Loucy (cell line): Measurements from ENCODE around the gene MANSC4.

Experiments used
- H2AFZ ChIP-seq: fragments of 200-600 bp; sonication (generic); 2 replicates; pipeline ENCODE4 v1.6.0; 2016; ENCODE audit warnings: antibody characterized with exemption, mild to moderate bottlenecking, low read length, moderate library complexity
- H3F3A ChIP-seq: fragments of 200-600 bp; 2 replicates; pipeline ENCODE4 v1.6.0; 2016; ENCODE audit warnings: antibody characterized with exemption, low read depth, mild to moderate bottlenecking
- H3K27me3 ChIP-seq: fragments of 200-600 bp; sonication (generic); 2 replicates; pipeline ENCODE4 v1.6.1; 2014; ENCODE audit warnings: low read length, mild to moderate bottlenecking; ENCODE audit not compliant: insufficient read depth, poor library complexity, severe bottlenecking
- H3K36me3 ChIP-seq: fragments of 200-600 bp; sonication (generic); 2 replicates; pipeline ENCODE4 v1.6.1; 2016; ENCODE audit warnings: low read length; ENCODE audit not compliant: insufficient read depth
- H3K4me1 ChIP-seq: fragments of 200-600 bp; sonication (generic); 2 replicates; pipeline ENCODE4 v1.5.1; 2014; ENCODE audit warnings: low read length, mild to moderate bottlenecking; ENCODE audit not compliant: insufficient read depth, poor library complexity, severe bottlenecking
- H3K4me2 ChIP-seq: fragments of 200-600 bp; sonication (generic); 2 replicates; pipeline ENCODE4 v1.6.0; 2014; ENCODE audit warnings: antibody characterized with exemption, low read length, low read depth, mild to moderate bottlenecking; ENCODE audit not compliant: poor library complexity, severe bottlenecking
- H3K4me3 ChIP-seq: fragments of 200-600 bp; sonication (generic); 2 replicates; pipeline ENCODE4 v1.5.1; 2014; ENCODE audit warnings: low read length, mild to moderate bottlenecking, mixed read lengths; ENCODE audit not compliant: poor library complexity, severe bottlenecking
- H3K79me2 ChIP-seq: fragments of 200-600 bp; sonication (generic); 2 replicates; pipeline ENCODE4 v1.6.1; 2014; ENCODE audit warnings: low read length; ENCODE audit not compliant: insufficient read depth
- H3K9ac ChIP-seq: fragments of 200-600 bp; sonication (generic); 2 replicates; pipeline ENCODE4 v1.6.0; 2014; ENCODE audit warnings: mild to moderate bottlenecking, low read depth, low read length, moderate library complexity; ENCODE audit not compliant: poor library complexity, severe bottlenecking
- H3K9me2 ChIP-seq: fragments of 200-600 bp; sonication (generic); replicated peaks from 2 replicates; pipeline ENCODE4 v1.6.1; 2016; ENCODE audit warnings: low read depth, low read length, mixed read lengths
- H3K9me3 ChIP-seq: fragments of 200-600 bp; sonication (generic); 2 replicates; pipeline ENCODE4 v1.6.1; 2014; ENCODE audit warnings: mild to moderate bottlenecking, antibody characterized with exemption, low read length, low read depth; ENCODE audit not compliant: insufficient read depth
- H4K20me1 ChIP-seq: fragments of 200-600 bp; sonication (generic); 2 replicates; pipeline ENCODE4 v1.6.0; 2014; ENCODE audit warnings: antibody characterized with exemption, low read length, mild to moderate bottlenecking; ENCODE audit not compliant: insufficient read depth, poor library complexity, severe bottlenecking
- CTCF ChIP-seq: fragments of 200-600 bp; sonication (generic); conservative IDR thresholded peaks from 2 replicates; pipeline ENCODE4 v1.5.1; 2014; ENCODE audit warnings: mild to moderate bottlenecking, antibody characterized with exemption, low read length
- EZH2phosphoT487 ChIP-seq: fragments of 200-600 bp; IDR thresholded peaks from 2 replicates; pipeline ENCODE4 v1.6.1; 2018; ENCODE audit warnings: antibody characterized with exemption, mild to moderate bottlenecking, moderate library complexity, borderline replicate concordance

The MANSC4 gene

GRCh38 chr12:27812502-27812901, 32.5 kb upstream of the MANSC4 start:
- no peak overlapping the region for H3K4me2 ChIP-seq
- no peaks in the 10 kb centered on the region for H3K9me2 ChIP-seq
- H2AFZ ChIP-seq, result no peak overlapping the region
- no peak for TF ChIP-seq CTCF
- TF ChIP-seq EZH2phosphoT487, result no peak
- H3K9ac ChIP-seq, result no peak overlapping the region
- H3K9me3 ChIP-seq, result no peaks in the 10 kb centered on the region
- no peaks in the 10 kb centered on the region for H3K4me1 ChIP-seq
- H3F3A ChIP-seq, result no peaks in the 10 kb centered on the region
- H4K20me1 ChIP-seq, result no peaks in the 10 kb centered on the region
- H3K36me3 ChIP-seq, result no peaks in the 10 kb centered on the region
- no peak overlapping the region for H3K4me3 ChIP-seq
- H3K27me3 ChIP-seq, result no peaks in the 10 kb centered on the region
- H3K79me2 ChIP-seq, result no peaks in the 10 kb centered on the region

GRCh38 chr12:27810756-27811155, 30.7 kb upstream of the MANSC4 start:
- Histone ChIP-seq H4K20me1 (no peaks in the 10 kb centered on the region), H3K4me1 (no peaks in the 10 kb centered on the region), H3K36me3 (no peaks in the 10 kb centered on the region), H3K4me2 (no peak overlapping the region), H3K9ac (no peak overlapping the region), H3K79me2 (no peaks in the 10 kb centered on the region), H3K4me3 (no peak overlapping the region), H3K9me2 (no peaks in the 10 kb centered on the region), H3K9me3 (no peaks in the 10 kb centered on the region), H3F3A (no peaks in the 10 kb centered on the region), H2AFZ (no peak overlapping the region), H3K27me3 (no peaks in the 10 kb centered on the region)
- TF ChIP-seq CTCF (no peak), EZH2phosphoT487 (no peak)

- H3K4me1 ChIP-seq, result no peaks in the 10 kb centered on the region
- no peaks in the 10 kb centered on the region for H3K9me2 ChIP-seq
- H3K79me2 ChIP-seq, result no peaks in the 10 kb centered on the region
- H3K4me3 ChIP-seq, result no peak overlapping the region
- H3K27me3 ChIP-seq, result no peaks in the 10 kb centered on the region
- H3F3A ChIP-seq, result no peaks in the 10 kb centered on the region
- H3K9me3 ChIP-seq, result no peaks in the 10 kb centered on the region
- TF ChIP-seq CTCF (no peak), EZH2phosphoT487 (no peak)
- no peak overlapping the region for H3K4me2 ChIP-seq
- no peaks in the 10 kb centered on the region for H4K20me1 ChIP-seq
- H2AFZ ChIP-seq, result no peak overlapping the region
- no peaks in the 10 kb centered on the region for H3K36me3 ChIP-seq
- H3K9ac ChIP-seq, result no peak overlapping the region
These were observed 28.8 kb upstream of the MANSC4 start for GRCh38 chr12:27808841-27809240.
